Frontal cortex (tissue), 4 donors: ENCODE results near the gene ANTKMT. TPM values are rescaled to one million over a fixed set of nuclear protein-coding genes. Genes with fewer than 3 reads are reported as not detected.
A peak's percentile ranks its signal among the peaks of the same experiment; 100 is the strongest.

ENCODE experiments used
- DNase-seq, 2 donors: peaks; one replicate each; pipeline ENCODE4 v3.0.0; 2012; ENCODE audit warnings: low spot score in 2 of 2
- FAIRE-seq: peaks from 2 replicates; lab custom pipeline; 2012; peaks lifted over from hg19 to GRCh38; lab: Jason Lieb, UNC
- total RNA-seq: library from RNA; depleted of rRNA; stranded (reverse); fragments of >200 nt; gene quantifications from one replicate; pipeline ENCODE4 v1.2.3, GENCODE V29; 2014
- donor health status: control.
- donor health status: control.
- donor health status: control.

ANTKMT gene
- total RNA-seq, 1 donor from 2014 or later = 13.0 TPM

GRCh38 chr16:695355-696089, 25.4 kb upstream of the ANTKMT start:
- FAIRE-seq (no peak), DNase-seq (peak in 1 of 2 donors; percentile 53)

GRCh38 chr16:698911-699671, 21.9 kb upstream of the ANTKMT start:
- DNase-seq = no peak
- FAIRE-seq = no peak

GRCh38 chr16:700684-701584, 20.0 kb upstream of the ANTKMT start:
- FAIRE-seq = no peak
- DNase-seq = peak in 1 of 2 donors; percentile 64

- FAIRE-seq (no peak), DNase-seq (no peak)
Measured at GRCh38 chr16:702341-702740, 18.6 kb upstream of the ANTKMT start.

- DNase-seq (no peak), FAIRE-seq (no peak)
Measured at GRCh38 chr16:703406-703805, 17.5 kb upstream of the ANTKMT start.

- FAIRE-seq = no peak
- no peak for DNase-seq
Measured at GRCh38 chr16:704047-704446, 16.9 kb upstream of the ANTKMT start.

- no peak for DNase-seq
- FAIRE-seq = no peak
Measured at GRCh38 chr16:704552-705380, 16.2 kb upstream of the ANTKMT start.

GRCh38 chr16:705431-706188, 15.3 kb upstream of the ANTKMT start, which contains the start of gene FBXL16:
TSS of gene FBXL16 (minus strand) at chr16:705801. CDS start at chr16:697405, 8,396 bp downstream.
- FAIRE-seq = no peak
- DNase-seq = peak; percentile 85 to 86

GRCh38 chr16:706189-707061, 14.5 kb upstream of the ANTKMT start:
- DNase-seq (no peak), FAIRE-seq (no peak)

- FAIRE-seq (no peak), DNase-seq (no peak)
Measured at GRCh38 chr16:707062-707538, 13.8 kb upstream of the ANTKMT start.

GRCh38 chr16:708019-708418, 12.9 kb upstream of the ANTKMT start:
- DNase-seq (no peak), FAIRE-seq (no peak)

- FAIRE-seq = no peak
- no peak for DNase-seq
Measured at GRCh38 chr16:708959-709358, 12.0 kb upstream of the ANTKMT start.

- no peak for FAIRE-seq
- peak; percentile 89 to 93 for DNase-seq
Measured at GRCh38 chr16:709566-710499, 11.1 kb upstream of the ANTKMT start.

GRCh38 chr16:710500-711075, 10.4 kb upstream of the ANTKMT start:
- FAIRE-seq = no peak
- DNase-seq = no peak

GRCh38 chr16:711084-711483, 9.9 kb upstream of the ANTKMT start:
- FAIRE-seq (no peak), DNase-seq (no peak)
